A673 (cell line): Measurements from ENCODE around the gene PLCL1.

ENCODE experiments used
- CTCF ChIP-seq: fragments of 300-800, 200-600 bp; sonication (generic); conservative IDR thresholded peaks from 2 replicates; pipeline ENCODE4 v1.5.1; 2017; ENCODE audit warnings: low read depth, mild to moderate bottlenecking, antibody characterized with exemption, low read length, moderate library complexity, mixed read lengths
- EZH2 ChIP-seq: fragments of 200-600 bp; sonication (generic); IDR thresholded peaks from 2 replicates; pipeline ENCODE4 v1.6.1; 2017; ENCODE audit warnings: borderline replicate concordance, low read depth, mild to moderate bottlenecking, mixed read lengths, antibody characterized with exemption, low read length; ENCODE audit not compliant: poor library complexity, severe bottlenecking

GRCh38 chr2:198143156-198143555 is 338.8 kb downstream of the PLCL1 start:
- TF ChIP-seq CTCF (no peak), EZH2 (no peak)
